Fibroblast of villous mesenchyme (primary cell): Measurements from ENCODE around the gene SLC2A13. TPM values are rescaled to one million over a fixed set of nuclear protein-coding genes. Genes with fewer than 3 reads are reported as not detected.
"Not testable (repeated sequence)": the region's sequence is repeated elsewhere in the genome, so short reads cannot be mapped to it uniquely, and the experiment has no call there.

Source experiments
- DNase-seq: peaks from one replicate; pipeline ENCODE4 v3.0.0-alpha.2; 2010; ENCODE audit warnings: low read depth
- H3K4me3 ChIP-seq: 2 replicates; pipeline ENCODE4 v1.5.1; 2011; ENCODE audit warnings: low read depth, mild to moderate bottlenecking, low read length
- CTCF ChIP-seq: IDR thresholded peaks from 2 replicates; pipeline ENCODE4 v1.5.1; 2012; ENCODE audit warnings: low read depth, mild to moderate bottlenecking, low read length; ENCODE audit not compliant: insufficient read depth
- total RNA-seq: library from RNA; depleted of rRNA; stranded (reverse); fragments of >200 nt; gene quantifications from 2 replicates; pipeline ENCODE4 v1.2.3, GENCODE V29; 2012

Gene SLC2A13
- total RNA-seq, 1 donor = 16.4 TPM

- no peak for DNase-seq
- no peak for TF ChIP-seq CTCF
- no peak overlapping the region for H3K4me3 ChIP-seq
Observed at GRCh38 chr12:39912211-39912980, 193.5 kb downstream of the SLC2A13 start.

- H3K4me3 ChIP-seq = no peak overlapping the region
- no peak for TF ChIP-seq CTCF
- DNase-seq = no peak
Observed at GRCh38 chr12:39906237-39906636, 199.6 kb downstream of the SLC2A13 start.

GRCh38 chr12:39905152-39905551, 200.7 kb downstream of the SLC2A13 start:
- DNase-seq = peak; percentile 61
- H3K4me3 ChIP-seq = no peak overlapping the region
- TF ChIP-seq CTCF = no peak

- H3K4me3 ChIP-seq = no peak overlapping the region
- peak; percentile 9 for DNase-seq
- TF ChIP-seq CTCF = no peak
Observed at GRCh38 chr12:39902821-39903220, 203.1 kb downstream of the SLC2A13 start.

- H3K4me3 ChIP-seq = no peak overlapping the region
- no peak for DNase-seq
- TF ChIP-seq CTCF = no peak
Observed at GRCh38 chr12:39897315-39897714, 208.6 kb downstream of the SLC2A13 start.

- not testable (repeated sequence) for DNase-seq, H3K4me3 ChIP-seq
Observed at GRCh38 chr12:39893388-39893787, 212.5 kb downstream of the SLC2A13 start.

GRCh38 chr12:39892146-39892545, 213.7 kb downstream of the SLC2A13 start:
- DNase-seq = no peak
- no peak for TF ChIP-seq CTCF
- no peak overlapping the region for H3K4me3 ChIP-seq
